Astrocyte of the hippocampus (primary cell): ENCODE data around the gene GNS.
A peak's percentile ranks its signal among the peaks of the same experiment; 100 is the strongest.
"Not testable (repeated sequence)": the region's sequence is repeated elsewhere in the genome, so short reads cannot be mapped to it uniquely, and the experiment has no call there.

Source experiments
- DNase-seq: peaks from one replicate; pipeline ENCODE4 v3.0.0; 2011; ENCODE audit warnings: low read depth, low spot score

Gene GNS

GRCh38 chr12:64699504-64700115 is 59.6 kb downstream of the GNS start:
- no peak for DNase-seq

- DNase-seq, result peak; percentile 46
Observed at GRCh38 chr12:64696080-64696741, 63.0 kb downstream of the GNS start.

GRCh38 chr12:64695550-64695949 is 63.7 kb downstream of the GNS start:
- no peak for DNase-seq

DNA sequence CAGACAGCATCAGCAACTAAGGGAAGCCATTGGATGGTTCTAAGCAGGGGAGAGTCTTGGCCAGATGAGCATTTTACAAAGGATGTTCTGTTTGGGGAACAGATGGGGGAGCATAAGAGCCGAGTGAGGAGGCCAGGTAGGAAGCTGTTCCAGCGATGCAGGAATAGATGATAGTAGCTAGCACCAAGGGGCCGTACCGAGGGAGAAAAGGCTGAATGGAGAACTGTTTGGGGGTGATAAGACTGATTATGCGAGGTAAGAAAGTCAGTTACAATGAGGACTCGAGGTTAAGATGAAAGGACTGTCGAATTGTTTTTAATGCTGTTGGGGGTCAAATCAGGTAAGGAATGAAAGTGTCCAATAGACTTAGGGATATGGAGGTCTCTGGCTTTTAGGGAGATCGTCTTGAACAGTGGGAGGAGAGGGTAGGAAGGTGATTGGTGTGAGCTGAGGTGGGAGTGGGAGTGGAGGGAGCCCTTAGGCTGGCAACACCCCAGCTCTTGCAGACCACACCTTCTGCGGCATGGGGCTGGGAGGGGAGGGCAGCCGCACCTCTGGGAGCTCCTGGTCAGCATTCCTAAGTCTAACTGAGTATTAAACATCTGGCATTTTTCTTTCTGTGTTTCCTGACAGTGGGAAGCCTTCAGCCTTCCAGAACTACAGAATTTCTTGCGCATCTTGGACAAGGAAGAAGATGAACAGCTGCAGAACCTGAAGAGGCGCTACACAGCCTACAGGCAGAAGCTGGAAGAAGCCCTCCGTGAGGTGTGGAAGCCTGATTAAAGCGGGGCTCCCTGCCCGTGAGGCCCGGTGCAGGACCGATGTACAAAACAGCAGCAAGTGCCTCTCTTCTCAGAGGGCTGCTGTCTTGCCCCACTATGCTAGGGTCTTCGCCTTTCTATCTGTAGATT is 64.8 kb downstream of the GNS start:
- no peak for DNase-seq

- DNase-seq, result no peak
Observed at GRCh38 chr12:64691795-64692583, 67.2 kb downstream of the GNS start.

GRCh38 chr12:64691227-64691794 is 67.9 kb downstream of the GNS start:
- no peak for DNase-seq

DNA sequence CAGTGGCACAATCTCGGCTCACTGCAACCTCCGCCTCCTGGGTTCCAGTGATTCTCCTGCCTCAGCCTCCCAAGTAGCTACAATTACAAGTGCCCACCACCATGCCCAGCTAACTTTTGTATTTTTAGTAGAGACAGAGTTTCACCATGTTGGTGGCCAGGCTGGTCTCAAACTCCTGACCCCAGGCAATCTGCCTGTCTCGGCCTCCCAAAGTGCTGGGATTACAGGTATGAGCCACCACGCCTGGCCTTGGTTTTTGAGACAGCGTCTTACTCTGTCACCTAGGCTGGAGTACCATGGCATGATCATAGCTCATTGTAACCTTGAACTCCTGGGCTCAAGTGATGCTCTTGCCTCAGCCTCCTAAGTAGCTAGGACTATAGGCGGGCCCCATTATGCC is 69.0 kb downstream of the GNS start:
- not testable (repeated sequence) for DNase-seq

DNA sequence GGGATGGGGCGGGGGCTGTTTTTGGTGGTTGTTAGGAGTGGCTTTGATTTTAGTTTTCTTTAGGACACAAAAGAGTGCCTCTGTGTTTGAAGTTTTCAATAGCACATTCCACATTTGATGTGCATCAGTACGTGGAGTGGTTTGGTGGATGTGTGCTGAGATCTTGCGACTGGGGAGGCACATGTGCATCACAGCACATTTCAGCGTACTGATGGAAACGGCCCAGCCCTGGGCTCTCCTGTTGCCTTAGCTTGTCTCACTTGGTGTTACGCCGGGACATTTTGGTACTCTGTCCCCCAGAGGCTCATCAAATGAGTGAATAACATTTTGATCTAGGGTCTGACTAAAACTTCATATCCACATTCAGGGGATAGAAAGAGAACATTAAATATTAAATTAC is 70.5 kb downstream of the GNS start:
- no peak for DNase-seq

GRCh38 chr12:64688219-64688618 is 71.0 kb downstream of the GNS start:
- DNase-seq, result no peak

DNA sequence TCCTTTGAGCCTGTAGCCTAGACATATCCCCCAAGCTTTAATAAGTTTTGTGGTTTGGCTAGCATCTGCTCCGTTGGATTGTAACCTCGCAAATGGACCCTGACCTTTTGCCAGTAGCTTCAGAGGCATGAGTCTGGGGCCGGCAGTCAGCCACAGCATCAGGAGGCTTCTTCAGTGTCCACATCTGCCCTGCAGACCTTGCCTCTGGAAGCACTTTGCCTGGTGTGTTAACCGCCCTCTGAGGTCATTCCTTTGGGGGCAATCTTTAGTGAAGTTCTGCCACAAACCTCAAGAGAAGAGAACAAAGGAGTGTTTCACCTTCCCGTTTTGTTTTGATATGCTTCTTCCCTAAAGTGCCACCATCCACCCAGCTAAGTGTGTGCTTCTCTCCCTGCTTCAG is 71.4 kb downstream of the GNS start:
- DNase-seq, result no peak

GRCh38 chr12:64685605-64686004 is 73.6 kb downstream of the GNS start:
- no peak for DNase-seq

DNA sequence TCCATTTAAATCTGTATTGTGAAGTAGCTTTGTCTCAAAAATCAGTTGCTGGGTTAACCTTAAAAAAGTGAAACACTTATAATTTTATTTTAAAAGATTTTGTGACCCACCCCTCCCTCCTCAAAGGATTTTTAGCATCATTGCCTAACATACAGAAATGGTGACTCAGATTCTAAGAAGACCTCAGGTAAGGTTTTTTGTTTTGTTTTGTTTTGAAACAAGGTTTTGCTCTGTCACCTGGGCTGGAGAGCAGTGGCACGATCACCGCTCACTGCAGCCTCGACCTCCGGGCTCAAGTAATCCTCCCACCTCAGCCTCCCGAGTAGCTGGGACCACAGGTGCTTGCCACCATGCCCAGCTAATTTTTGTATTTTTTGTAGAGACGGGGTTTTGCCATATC is 74.2 kb downstream of the GNS start:
- no peak for DNase-seq

DNA sequence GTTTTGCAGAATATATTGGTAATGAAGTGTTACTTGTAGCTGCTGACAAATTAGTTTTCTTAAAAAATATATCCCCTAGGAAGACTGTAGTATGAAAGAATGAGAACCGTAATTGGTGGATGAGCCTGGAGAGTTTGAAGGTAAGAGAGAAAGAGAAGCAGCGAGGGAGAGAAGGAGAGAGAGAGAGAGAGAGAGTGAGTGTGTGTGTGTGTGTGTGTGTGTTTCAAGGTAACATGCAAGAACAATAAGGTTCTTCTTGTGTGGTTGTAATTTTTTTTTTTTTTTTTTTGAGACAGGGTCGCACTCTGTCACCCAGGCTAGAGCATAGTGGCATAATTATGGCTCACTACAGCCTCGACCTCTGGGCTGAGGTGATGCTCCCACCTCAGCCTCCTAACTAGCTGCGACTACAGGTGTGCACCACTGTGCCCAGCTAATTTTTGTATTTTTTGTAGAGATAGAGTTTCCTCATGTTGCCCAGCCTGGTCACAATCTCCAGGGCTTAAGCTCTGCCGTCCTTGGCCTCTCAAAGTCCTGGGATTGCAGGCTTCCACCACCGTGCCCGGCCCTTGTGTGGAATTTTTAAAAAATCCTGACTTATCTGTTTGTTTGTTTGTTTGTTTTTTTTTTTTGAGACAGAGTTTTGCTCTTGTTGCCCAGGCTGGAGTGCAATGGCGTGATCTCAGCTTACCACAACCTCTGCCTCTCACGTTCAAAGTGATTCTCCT is 75.2 kb downstream of the GNS start:
- no peak for DNase-seq

DNA sequence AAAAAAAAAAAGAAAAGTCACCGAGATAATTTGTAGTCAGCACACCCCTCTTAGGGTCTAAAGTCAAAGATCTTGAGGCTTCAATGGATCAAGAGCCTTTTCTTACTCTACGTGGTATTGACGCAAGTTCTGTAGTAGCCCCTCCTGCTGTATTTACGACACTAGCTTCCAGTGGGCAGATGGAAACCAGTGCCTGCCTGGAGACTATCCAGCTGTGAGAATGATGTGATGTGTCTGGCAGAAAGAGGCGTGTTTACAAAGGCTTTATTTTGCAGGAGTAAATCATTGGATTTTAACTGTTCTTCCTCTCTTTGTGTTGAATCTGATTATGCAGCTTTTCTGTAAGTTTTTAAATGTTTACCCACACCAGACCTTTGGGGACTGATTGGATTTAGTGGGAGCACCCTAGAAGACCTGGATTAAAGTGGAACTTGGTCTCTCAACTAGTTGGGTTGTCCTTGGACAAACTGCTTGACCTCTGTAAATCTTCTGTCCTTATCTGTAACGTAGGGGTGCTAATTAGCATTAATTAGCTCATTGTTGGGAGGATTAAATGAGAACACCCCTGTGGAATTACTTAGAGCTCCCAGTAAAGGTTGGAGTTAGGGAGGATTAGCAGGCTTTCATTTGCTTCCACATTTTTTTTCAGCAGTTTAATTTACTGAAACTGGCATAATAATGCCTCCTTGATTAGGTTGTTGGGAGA is 76.5 kb downstream of the GNS start:
- DNase-seq, result peak; percentile 61

DNA sequence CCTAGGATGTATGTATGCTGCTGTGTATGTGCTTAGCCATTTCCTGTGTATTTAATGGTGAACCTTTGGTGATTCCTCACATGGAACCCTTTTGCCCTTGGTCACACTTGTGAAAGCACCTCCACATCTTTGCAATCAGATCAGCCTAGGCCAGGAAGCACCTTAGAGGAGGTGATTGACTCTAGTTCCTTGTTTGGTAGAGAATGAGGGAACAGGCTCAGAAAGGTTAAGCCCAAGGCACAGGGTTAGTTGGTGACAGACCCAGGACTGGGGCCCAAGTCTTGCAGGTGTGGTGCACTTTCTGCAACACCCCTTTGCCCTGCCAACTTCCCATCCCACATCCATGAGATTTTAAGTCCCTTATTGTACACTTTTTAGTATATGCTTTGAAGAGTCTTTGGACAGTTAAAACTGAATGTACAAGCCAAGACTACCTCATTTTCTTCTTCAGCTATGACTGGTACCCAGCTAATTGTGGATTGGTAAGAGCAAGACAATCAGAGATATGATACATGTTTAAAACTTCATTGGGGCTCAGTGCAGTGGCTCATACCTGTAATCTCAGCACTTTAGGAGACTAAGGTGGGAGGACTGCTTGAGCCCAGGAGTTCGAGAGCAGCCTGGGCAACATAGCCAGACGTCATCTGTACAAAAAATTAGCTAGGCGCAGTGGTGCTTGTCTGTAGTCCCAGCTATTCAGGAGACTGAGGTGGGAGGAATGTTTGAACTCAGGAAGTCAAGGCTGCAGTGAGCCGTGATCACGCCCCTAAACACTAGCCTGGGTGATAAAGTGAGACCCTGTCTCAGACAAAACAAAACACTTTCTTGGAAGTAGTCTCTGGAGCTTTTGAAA is 77.8 kb downstream of the GNS start:
- no peak for DNase-seq

DNA sequence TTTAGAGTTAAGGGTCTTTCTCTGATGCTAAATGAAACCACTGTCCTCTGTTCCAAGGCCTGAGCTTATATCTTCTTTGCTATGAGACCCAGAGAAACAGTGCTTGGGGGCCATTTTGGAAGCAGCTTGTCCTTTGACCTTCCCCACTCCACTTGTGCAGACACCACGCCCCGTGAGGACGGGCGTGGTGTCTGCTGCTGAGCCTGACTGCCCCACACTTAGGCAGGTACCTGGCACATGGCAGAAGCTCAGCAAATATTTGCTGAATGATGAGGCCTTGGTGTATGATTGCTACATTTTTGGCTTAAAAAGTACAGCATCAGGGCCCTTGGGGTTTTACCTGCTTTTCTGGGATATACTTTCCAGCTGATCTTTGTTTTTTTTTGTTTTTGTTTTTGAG is 79.0 kb downstream of the GNS start:
- DNase-seq, result no peak

- DNase-seq, result peak; percentile 83
Observed at GRCh38 chr12:64679487-64680001, 79.7 kb downstream of the GNS start.

GRCh38 chr12:64678835-64679234 is 80.4 kb downstream of the GNS start:
- DNase-seq, result no peak

DNA sequence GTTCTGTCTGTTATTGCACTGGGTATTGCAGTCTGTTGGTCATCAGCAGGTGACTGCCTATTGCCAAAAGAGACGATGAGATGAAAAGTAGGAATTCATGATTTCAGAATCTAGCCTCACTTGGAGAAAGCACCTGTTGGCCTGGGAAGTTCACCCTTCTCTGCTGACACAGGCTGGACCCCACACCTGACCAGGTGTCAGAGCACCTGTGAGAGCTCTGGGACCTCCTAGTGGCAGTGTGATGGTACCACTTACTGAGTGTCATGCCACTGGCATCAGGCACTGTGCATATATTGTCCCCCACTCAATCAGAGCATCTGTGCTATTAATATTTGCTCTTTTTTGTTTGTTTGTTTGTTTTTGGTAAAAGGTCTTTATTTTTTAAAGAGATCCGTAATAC is 81.0 kb downstream of the GNS start:
- DNase-seq, result no peak
